Urinary bladder (tissue), 4 donors: ENCODE results near the gene MAP3K14. TPM values are rescaled to one million over a fixed set of nuclear protein-coding genes. Genes with fewer than 3 reads are reported as not detected.

Experiments
- DNase-seq: peaks from one replicate; pipeline ENCODE4 v3.0.0-alpha.2; 2015; ENCODE audit errors: extremely low spot score
- H3K27ac ChIP-seq: one replicate; pipeline ENCODE4 v1.5.1; 2013; ENCODE audit warnings: low read depth, mild to moderate bottlenecking, moderate library complexity
- H3K36me3 ChIP-seq: one replicate; pipeline ENCODE4 v1.6.1; 2013; ENCODE audit warnings: mild to moderate bottlenecking, moderate library complexity; ENCODE audit not compliant: insufficient read depth
- H3K4me1 ChIP-seq: one replicate; pipeline ENCODE4 v1.6.1; 2013; ENCODE audit warnings: mild to moderate bottlenecking, moderate library complexity; ENCODE audit not compliant: insufficient read depth
- H3K4me3 ChIP-seq: one replicate; pipeline ENCODE4 v1.5.1; 2013; ENCODE audit warnings: low read depth, low read length
- WGBS: extraction: QIAGEN DNeasy Blood & Tissue Kit; methylation state at CpG from one replicate; pipeline ENCODE4 v1.1.7; 2013; 5-methylcytosine and 5-hydroxymethylcytosine counted together
- polyA plus RNA-seq: library from polyadenylated mRNA; stranded (reverse); fragments of 200-250 nt; gene quantifications from one replicate; pipeline ENCODE4 v1.2.3, GENCODE V29; 2013
- total RNA-seq: library from RNA; depleted of rRNA; stranded (reverse); fragments of >200 nt; gene quantifications from one replicate; pipeline ENCODE4 v1.2.3, GENCODE V29; 2014
- donor health status: healthy with polysubstance abuse.
- donor health status: healthy.

The MAP3K14 gene
- total and polyA plus RNA-seq, 2 donors: 2.9 to 15.6 TPM

DNA sequence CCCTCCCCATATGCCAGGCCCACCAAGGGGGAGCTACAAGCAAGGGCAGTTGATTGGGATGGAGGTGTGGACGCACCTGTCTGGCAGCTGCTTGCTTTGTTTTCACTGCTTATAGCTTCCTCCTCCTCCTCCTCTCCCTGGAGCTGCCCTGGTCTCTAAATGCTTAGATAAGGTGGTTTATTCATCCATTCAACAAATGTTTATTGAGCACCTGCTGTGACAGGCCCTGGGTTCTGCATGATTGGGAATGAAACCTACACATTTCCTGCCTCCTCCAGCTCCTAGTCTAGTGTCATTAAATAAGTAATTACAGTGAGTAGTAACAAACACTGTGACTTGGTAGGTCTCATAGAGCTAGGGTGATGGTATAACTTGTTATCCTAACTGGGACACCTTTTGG is 17.4 kb upstream of the MAP3K14 start:
- DNase-seq: no peak
- H3K4me1 ChIP-seq: peaks cover 2% of the 10 kb centered on the region

DNA sequence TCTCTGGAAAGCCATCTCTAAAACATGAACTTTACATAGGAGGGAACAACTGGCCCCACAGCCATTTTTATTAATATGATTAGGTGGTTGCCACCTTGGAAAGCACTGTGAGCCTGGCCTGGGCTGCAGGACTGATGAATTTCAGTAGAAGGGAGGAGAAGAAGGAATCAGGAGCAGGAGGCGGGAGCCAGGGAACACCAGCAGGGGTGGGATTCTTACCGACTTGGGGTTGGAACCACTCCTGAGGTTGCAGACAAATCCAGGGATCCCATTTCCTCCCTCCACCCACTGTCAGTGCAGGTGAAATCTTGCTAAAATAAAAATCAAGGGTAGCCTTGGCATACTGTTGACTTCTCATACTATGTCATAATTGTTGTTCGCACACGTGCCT is 16.9 kb upstream of the MAP3K14 start:
- H3K27ac ChIP-seq: no peak overlapping the region
- 89% methylated on average over 4 of the region's 4 CpGs for WGBS
- peaks cover 2% of the 10 kb centered on the region for H3K4me1 ChIP-seq
- H3K4me3 ChIP-seq: no peak overlapping the region
- DNase-seq: no peak
- H3K36me3 ChIP-seq: no peaks in the 10 kb centered on the region

More for the DNA sequence above, 17.4 kb upstream of the MAP3K14 start:
- no peak overlapping the region for H3K4me3 ChIP-seq
- H3K36me3 ChIP-seq: no peaks in the 10 kb centered on the region
- H3K27ac ChIP-seq: no peak overlapping the region
- 91% methylated on average over 1 of the region's 1 CpG for WGBS

DNA sequence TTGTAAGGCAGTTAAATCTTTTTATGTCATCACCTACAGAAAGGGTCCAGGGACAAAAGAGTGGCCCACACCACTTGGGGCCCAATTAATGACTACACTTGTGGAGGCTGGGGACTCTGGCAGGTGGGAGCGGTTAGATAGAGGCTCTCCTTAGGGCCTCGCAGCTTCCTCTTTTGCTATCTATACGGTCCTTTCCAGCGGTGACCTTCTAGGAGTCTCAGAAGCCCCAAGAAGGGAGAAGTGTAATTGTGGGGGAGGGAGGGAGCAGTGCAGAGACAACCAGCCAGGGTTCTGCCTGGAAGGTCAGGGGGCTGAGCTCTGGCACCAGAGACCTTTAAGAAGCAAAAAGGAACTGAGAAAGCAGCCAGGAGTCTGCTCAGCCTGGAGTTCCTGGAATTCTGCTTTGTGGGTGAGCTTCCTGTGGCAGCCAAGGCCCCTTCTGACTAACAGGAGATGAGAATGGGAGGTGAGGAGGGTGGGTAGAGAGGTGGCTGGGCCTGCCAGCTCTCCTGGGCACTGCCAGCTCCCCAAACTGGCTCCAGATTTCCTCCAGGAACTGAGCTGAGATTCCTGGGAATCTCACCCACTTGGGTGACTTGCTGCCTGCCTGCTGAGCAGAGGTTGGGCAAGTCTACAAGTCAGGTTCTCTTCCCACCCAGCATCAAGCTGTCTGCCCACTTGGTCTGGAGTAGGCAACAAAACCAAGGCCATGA is 16.3 kb upstream of the MAP3K14 start:
- peaks cover 2% of the 10 kb centered on the region for H3K4me1 ChIP-seq
- H3K4me3 ChIP-seq: no peak overlapping the region
- 47% methylated on average over 4 of the region's 4 CpGs for WGBS
- DNase-seq: no peak
- H3K36me3 ChIP-seq: no peaks in the 10 kb centered on the region
- no peak overlapping the region for H3K27ac ChIP-seq

DNA sequence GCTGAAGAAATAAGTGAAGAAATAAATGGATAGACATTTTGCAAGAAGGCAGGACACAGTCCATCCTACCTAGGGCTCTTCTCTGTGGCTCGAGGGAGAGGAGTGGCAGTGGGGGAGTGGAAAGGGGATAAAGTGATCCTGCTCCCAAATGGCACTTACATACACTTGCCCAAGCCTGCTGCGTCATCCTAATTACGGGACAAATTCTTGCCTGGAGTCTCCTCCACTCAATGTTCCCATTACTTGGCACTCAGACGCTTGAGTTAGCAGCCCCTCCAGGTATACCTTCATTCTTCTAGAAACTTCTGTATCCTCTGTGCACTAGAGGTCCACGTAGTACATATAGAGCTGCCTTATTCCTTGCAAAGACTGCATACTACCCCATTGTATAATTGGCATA is 15.7 kb upstream of the MAP3K14 start:
- no peak overlapping the region for H3K27ac ChIP-seq
- WGBS: 91% methylated on average over 5 of the region's 5 CpGs
- H3K36me3 ChIP-seq: no peaks in the 10 kb centered on the region
- no peak for DNase-seq
- peaks cover 2% of the 10 kb centered on the region for H3K4me1 ChIP-seq
- H3K4me3 ChIP-seq: no peak overlapping the region

DNA sequence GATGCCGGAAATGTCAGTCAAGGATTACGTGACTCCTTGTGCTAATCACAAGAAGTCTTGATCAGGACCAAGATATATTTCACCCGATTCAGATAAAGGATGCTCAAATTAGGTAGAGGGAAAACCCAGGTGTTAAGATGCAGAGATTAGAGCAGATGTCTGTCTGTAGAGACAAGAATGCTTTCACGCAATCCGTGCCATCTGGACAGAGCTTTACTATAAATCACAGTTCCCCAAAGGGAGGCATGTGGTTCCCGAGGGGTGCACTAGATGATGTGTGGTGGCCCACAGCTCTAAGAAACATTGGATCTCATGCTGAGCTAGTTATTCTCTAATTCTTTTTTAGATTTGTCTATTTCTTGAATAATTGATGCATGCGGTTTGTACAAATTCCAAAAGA is 9.8 kb upstream of the MAP3K14 start:
- DNase-seq: no peak
- Histone ChIP-seq H3K4me3 (no peak overlapping the region), H3K27ac (no peak overlapping the region)

GRCh38 chr17:45325810-45326209 is 9.0 kb upstream of the MAP3K14 start:
- DNase-seq: no peak
- WGBS: 85% methylated on average over 4 of the region's 4 CpGs
- Histone ChIP-seq H3K4me1 (no peaks in the 10 kb centered on the region), H3K27ac (no peak overlapping the region), H3K4me3 (no peak overlapping the region), H3K36me3 (no peaks in the 10 kb centered on the region)

More for the DNA sequence above, 9.8 kb upstream of the MAP3K14 start:
- H3K4me1 ChIP-seq: no peaks in the 10 kb centered on the region
- H3K36me3 ChIP-seq: no peaks in the 10 kb centered on the region
- WGBS: 84% methylated on average over 7 of the region's 7 CpGs

GRCh38 chr17:45324336-45324735 is 7.5 kb upstream of the MAP3K14 start:
- no peak overlapping the region for H3K27ac ChIP-seq
- WGBS: 92% methylated on average over 1 of the region's 1 CpG
- DNase-seq: no peak
- H3K36me3 ChIP-seq: no peaks in the 10 kb centered on the region
- H3K4me1 ChIP-seq: no peaks in the 10 kb centered on the region
- no peak overlapping the region for H3K4me3 ChIP-seq

DNA sequence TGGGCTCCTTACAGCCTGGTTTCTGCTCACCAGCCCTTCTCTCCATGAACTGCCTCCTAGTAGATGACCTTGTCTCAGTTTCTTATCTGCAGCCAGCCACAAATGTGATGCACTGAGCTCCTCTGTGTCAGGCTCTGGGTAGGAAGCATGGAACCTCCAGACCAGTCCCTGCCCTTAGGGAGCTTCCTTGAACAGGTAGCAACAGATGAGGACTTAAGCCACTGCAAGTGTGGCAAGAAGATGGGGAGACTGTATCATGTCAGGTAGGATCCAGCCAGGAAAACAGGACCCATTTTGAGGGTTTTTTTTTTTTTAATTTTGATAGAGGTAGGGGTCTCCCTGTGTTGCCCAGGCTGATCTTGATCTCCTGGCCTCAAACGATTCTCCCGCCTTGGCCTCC is 5.3 kb upstream of the MAP3K14 start:
- over 99% methylated on average over 2 of the region's 2 CpGs for WGBS
- Histone ChIP-seq H3K27ac (no peak overlapping the region), H3K36me3 (no peaks in the 10 kb centered on the region), H3K4me1 (no peaks in the 10 kb centered on the region), H3K4me3 (no peak overlapping the region)
- DNase-seq: no peak

- Histone ChIP-seq H3K4me1 (no peaks in the 10 kb centered on the region), H3K27ac (no peak overlapping the region), H3K36me3 (no peaks in the 10 kb centered on the region), H3K4me3 (no peak overlapping the region)
- WGBS: 9% methylated on average over 1 of the region's 1 CpG
- no peak for DNase-seq
Measured at GRCh38 chr17:45320931-45321461, 4.2 kb upstream of the MAP3K14 start.

GRCh38 chr17:45320349-45320930 is 3.6 kb upstream of the MAP3K14 start:
- H3K4me1 ChIP-seq: no peaks in the 10 kb centered on the region
- no peak overlapping the region for H3K4me3 ChIP-seq
- H3K27ac ChIP-seq: no peak overlapping the region

DNA sequence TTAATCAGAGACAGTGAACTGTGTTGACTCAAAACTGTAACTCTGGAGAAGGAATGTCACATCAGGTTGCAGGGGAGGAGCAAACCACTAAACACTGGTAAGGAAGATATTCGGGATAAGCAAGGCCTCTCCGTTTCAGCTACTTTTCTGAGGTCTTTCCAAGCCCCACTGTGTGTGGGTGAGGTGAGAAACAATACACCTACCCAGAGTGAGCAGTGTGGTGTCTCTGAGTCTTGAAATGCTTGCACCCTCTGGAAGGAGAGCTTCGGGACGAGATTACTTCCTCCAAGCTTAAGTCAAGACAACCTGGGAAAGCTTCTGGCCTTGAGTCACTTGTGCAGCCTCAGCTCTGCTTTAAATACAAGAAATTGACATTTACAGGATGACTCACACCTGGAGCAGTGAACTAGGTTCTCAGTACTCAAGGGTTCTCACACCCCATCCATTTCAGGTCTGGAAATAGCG is 2.5 kb upstream of the MAP3K14 start:
- Histone ChIP-seq H3K27ac (no peak overlapping the region), H3K4me3 (no peak overlapping the region), H3K36me3 (no peaks in the 10 kb centered on the region), H3K4me1 (no peaks in the 10 kb centered on the region)
- WGBS: 65% methylated on average over 5 of the region's 5 CpGs
- DNase-seq: no peak

More at GRCh38 chr17:45320349-45320930, 3.6 kb upstream of the MAP3K14 start:
- H3K36me3 ChIP-seq: no peaks in the 10 kb centered on the region
- 71% methylated on average over 5 of the region's 5 CpGs for WGBS
- DNase-seq: no peak

DNA sequence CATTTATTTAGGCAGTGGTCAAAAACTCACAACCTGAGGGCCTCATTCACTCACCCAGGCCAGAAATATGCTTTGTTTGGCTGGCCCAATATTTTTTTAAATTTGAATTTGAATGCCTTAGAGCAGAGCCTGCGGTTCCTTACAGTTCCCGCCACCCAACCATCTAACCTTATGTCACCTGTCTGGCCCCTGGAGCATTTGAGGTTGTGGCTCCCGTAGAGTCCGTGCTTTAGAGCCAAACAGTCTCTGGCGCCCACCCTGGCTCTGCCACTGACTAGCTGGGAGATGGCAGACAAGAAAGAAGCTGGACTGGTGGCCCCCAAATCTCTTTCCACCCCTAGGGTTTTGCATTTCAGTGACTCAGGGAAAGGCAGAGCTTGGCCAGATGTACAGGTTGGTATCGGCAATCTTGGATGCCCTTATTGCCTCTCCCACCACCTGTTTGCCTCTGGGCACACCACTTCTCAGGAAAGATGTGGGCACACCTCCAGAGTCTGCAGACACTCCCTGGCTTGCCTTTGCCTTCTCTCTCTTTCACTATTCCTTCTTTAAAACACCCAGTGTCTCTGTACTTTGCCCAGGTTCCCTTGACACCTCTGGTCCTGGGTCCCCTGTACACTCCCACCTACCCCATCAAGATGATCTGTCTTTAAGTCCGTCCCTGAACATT is 1.9 kb upstream of the MAP3K14 start:
- WGBS: 92% methylated on average over 7 of the region's 7 CpGs
- H3K4me3 ChIP-seq: no peak overlapping the region
- H3K36me3 ChIP-seq: no peaks in the 10 kb centered on the region
- H3K27ac ChIP-seq: no peak overlapping the region
- no peak for DNase-seq
- H3K4me1 ChIP-seq: no peaks in the 10 kb centered on the region

- WGBS: 1% methylated on average over 54 of the region's 54 CpGs
- Histone ChIP-seq H3K36me3 (no peaks in the 10 kb centered on the region), H3K4me3 (no peak overlapping the region), H3K27ac (no peak overlapping the region), H3K4me1 (no peaks in the 10 kb centered on the region)
- DNase-seq: peak; percentile 100
Measured at GRCh38 chr17:45317111-45317928, 500 bp upstream of the MAP3K14 start.
